DLD1 (cell line): ENCODE measurements around the gene VAV2.

ENCODE experiments used
- in situ Hi-C: cut with HindIII; loops from 2 replicates; pipeline ENCODE4 v1.10.0; 2017; ENCODE audit warnings: low sequenced_read_pairs

VAV2 gene

GRCh38 chr9:133825555-133826218 is 166.4 kb downstream of the VAV2 start:
- in situ Hi-C loops: no loop called here

- in situ Hi-C loops: no loop called here
Measured at GRCh38 chr9:133824802-133825186, 167.3 kb downstream of the VAV2 start.

GRCh38 chr9:133824106-133824801 is 167.9 kb downstream of the VAV2 start:
- in situ Hi-C loops: no loop called here

GRCh38 chr9:133823189-133824105 is 168.7 kb downstream of the VAV2 start:
- in situ Hi-C loops: no loop called here

DNA sequence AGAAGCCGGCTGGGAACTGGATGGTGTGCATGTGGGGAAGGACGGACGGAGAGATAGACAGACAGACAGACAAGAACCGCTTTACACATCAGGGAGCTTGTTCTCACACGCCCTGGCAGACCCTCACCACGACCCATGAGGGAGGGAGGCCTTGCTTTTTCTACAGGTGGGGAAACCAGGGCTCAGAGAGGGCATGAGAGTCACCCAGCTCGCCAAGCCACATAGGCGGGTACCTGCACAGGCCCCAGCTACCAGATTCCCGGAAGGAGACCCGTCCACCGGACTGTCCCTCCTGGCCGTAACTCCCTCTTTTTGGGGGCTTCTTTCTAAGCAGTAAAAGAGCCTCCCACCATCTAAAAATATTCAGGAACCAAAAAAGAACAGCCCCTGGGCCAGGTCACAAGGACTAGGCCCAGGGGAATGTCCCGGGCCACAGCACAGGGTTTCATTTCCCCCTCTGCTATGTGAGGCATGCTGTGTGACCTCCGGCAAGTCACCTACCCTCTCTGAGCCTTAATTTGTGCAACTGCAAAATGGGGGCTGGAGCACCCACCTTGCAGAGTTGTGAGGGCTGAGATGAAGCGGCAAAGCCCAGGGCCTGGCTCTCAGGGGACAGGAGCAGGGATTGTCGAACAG is 169.6 kb downstream of the VAV2 start:
- in situ Hi-C loops: no loop called here

DNA sequence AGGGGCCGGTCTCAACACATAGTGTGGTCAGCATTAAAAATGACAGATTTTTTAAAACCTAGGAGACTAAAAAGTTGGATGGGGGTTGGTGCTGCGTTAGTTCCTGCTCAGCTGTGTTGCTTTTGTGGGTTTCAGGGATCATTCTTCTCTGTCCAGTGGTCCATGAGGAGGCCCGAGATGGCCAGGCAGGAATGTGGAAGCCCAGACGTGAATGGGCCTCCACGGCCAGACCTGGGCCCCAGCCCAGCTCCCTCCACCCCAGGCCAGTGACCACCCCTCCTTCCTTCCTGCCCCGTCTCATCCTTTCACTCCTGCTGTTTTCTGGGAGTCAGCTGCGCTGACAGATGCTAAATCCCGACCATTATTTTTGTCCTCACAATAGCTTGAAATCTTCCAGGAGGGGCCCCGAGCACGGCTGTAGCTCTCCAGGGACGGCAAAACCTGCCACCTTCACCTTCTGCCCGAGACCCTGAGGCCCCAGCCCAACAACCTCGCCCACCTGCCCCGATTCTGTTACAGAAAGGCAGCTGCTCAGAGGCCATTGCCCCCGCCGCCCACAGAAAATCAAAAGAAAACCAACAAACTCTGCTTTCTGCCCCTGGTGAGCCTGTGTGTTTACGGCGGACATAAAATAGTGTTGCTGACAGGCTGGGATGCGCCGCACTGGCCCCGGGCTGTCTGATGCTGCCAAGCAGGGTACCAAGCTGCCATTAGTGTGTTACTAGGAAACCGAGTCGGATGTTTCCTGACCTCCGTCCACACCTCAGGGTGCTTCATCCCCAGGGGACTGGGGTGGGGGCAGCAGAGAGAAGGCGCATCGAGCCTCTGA is 170.3 kb downstream of the VAV2 start:
- in situ Hi-C loops: no loop called here

GRCh38 chr9:133819923-133820322 is 172.2 kb downstream of the VAV2 start:
- in situ Hi-C loops: no loop called here

- in situ Hi-C loops: no loop called here
Measured at GRCh38 chr9:133818444-133818843, 173.7 kb downstream of the VAV2 start.

DNA sequence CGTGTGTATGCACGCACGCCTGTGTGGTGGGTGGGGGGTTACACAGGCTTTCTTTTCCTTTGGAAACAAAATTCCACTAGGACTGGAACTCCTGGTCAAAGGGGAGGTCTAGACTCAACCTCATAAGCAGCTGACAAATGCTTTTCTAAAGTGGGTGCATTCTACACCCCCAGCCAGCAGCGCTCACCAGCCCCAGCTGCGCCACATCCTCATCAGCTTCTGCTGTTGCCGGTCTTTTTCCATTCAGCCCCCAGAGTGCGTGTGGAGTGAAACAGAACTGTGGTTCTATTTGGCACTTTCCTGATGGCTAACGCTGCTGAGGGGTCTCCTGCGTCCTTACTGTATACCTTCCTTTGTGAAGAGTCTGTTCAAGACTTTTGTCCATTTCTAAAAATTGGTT is 176.3 kb downstream of the VAV2 start:
- in situ Hi-C loops: no loop called here

GRCh38 chr9:133814586-133815208 is 177.4 kb downstream of the VAV2 start:
- in situ Hi-C loops: no loop called here

GRCh38 chr9:133813749-133814585 is 178.2 kb downstream of the VAV2 start:
- in situ Hi-C loops: no loop called here

GRCh38 chr9:133812941-133813748 is 179.0 kb downstream of the VAV2 start:
- in situ Hi-C loops: no loop called here

DNA sequence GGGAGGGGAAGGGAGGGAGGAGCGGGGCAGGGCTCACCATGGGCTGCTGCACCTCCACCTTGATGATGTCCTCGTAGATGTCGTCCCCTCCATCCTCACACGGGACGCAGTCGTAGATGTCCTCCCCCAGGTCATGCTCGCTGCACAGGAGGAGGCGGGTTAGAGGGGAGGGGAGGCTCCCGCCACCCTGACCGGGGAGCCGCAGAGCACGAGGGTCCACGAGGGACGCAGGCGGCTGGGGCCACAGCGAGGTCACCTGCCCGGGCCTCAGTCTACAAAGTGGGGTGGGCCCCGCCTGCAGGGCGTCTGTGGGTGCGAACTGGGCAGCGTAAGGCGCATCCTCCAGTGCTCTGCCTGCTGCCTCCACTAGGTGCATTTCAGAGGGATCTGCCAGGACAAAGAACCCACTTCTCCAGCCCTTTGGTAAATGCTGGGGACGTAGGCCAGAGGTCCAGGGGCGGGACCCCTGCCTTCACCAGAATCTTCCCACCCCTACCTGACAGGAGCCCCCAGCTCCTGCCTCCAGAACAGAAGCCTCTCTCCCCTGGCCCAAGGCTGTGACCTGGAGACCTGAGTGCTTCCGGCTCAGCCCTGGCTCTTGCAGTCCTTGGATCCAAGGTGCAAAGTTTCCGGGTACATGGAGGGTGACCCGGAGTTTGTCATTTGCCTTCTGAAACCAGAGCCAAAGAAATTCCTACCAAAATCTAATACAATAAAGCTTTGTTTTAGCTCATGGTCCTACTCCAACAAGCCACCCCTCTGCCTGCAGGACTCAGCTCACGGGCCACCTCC is 179.9 kb downstream of the VAV2 start:
- in situ Hi-C loops: no loop called here

DNA sequence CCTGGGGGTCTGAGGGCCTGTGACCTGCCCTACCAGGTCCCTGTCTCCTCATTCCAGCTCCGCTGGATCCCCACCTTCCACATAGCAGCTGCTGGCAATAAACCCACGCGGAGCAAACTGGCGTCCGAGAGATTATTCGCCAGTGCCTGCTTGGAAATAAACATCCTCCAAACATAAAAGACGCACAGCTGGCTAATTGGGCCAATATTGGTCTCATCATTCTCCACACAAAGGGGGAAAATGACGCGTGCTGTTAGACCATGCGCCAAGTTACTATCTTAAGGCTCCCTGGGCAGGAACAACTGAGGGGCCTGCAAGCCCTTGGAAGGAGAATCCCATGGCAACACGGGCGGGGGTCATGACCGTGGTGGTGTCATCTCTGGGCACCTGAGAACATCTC is 180.7 kb downstream of the VAV2 start:
- in situ Hi-C loops: no loop called here

DNA sequence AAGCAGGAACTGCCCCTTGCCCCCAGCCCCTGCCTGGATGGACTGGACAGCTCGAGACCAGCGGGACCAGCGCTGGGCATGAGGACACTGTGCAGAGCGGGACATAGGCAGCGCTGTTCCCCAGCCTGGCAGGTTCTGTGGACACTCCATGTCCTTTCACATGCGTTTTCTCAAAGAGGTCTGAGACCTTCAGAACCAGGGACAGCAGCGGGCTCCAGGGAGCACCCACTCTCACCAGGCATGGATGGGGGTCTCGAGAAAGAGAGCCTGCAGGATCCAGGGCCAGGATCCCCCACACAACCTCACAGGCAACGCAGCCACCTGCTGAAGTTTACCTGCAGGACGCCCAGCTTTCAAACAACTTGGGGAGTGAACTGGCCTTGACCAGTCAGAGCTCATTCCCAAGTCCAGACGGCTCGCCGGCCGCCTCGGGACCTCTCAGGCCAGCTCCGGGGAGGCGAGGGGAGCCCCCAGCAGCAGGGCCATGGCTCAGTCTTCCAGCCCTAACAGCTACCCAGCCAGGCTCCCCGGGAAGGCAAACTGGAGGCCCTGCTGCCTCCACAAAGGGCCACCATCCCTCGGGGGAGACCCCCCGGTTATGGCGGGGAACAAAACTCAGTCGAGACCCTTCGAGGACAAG is 181.4 kb downstream of the VAV2 start:
- in situ Hi-C loops: no loop called here

DNA sequence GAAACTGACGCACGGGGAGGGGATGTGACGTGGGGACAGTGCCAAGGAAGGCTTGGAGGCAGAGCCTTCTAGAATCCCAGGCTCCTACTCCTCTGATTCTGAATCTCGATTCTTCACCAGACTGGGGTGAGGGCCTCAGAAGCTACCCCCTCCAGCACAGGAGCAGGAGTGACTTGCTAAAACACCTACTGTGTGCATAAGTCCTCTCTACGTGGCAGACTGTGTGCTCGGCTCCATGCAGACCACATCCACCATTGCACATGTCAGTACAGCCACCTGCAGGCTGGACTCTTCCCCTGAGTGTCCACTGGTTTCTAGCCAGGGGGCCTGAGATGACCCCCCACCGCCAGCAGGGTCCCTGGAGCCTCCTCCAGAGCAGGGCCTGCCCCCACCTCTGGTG is 182.8 kb downstream of the VAV2 start:
- in situ Hi-C loops: no loop called here

DNA sequence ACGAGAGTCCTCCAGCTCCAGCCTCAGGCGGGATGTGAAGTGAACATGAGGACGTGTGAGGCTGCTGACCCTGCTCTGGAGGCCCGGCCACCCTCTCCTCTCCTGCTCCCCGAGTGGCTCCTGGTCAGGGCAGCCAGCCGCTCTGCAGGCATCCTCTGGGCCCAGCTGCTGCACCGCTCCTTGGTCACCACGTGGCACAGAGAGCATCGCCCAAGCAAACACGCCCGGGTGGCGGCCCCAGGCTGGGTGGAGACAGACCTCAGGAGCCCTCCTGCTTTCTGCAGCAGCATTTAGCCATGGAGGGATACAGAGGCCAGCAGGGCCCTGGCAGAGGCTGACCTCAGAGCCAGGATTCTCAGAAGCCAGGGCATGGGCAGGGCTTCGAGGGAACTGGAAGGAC is 184.3 kb downstream of the VAV2 start:
- in situ Hi-C loops: no loop called here
